ENCODE measurements around the gene PTCD3.

Gene PTCD3

DNA sequence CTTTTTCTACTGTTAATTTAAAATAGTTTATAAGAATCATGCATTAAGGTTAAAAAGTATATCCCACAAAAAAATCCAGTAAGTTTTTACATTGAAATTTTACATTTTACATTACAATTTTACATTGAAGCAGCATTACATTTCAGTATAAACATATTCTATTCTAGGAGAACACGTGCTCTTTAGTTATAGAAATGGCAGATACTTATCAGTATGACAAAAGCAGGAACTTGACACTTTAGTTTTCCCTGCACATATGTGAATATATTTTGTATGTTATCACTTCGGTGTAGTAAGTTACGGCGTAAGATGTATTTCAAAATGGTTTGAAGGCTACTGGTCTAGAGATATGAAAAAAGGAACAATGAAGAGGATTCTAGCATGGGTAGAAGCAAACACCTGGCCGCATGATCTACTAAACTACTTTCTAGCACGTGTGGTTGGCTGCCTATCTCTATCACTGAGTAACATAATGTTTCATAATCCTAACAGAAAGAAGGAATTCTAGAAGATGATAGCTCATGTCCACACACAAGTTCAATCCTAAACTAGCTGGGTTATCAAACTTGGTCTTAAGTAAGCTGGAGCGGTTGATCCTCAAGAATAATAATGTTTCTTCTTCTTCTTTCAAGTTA lies 83.9 kb downstream of the PTCD3 start:
- H3K36me3 ChIP-seq (ENCODE audit: control insufficient read depth, insufficient read depth, low read length) = no peaks in the 10 kb centered on the region
- no peak overlapping the region for H3K27ac ChIP-seq
- no peaks in the 10 kb centered on the region for H3K9me3 ChIP-seq (ENCODE audit: control insufficient read depth, low read length)
- H3K9ac ChIP-seq = no peak overlapping the region
- no peak overlapping the region for H3K4me3 ChIP-seq (ENCODE audit: low read depth, low read length)
- H2AFZ ChIP-seq = no peak overlapping the region
- H3K4me1 ChIP-seq = peaks cover 28% of the 10 kb centered on the region
- H3K79me2 ChIP-seq = peaks cover 56% of the 10 kb centered on the region
- no peak overlapping the region for H3K4me2 ChIP-seq (ENCODE audit: low read length)
- TF ChIP-seq, protein P1, sequence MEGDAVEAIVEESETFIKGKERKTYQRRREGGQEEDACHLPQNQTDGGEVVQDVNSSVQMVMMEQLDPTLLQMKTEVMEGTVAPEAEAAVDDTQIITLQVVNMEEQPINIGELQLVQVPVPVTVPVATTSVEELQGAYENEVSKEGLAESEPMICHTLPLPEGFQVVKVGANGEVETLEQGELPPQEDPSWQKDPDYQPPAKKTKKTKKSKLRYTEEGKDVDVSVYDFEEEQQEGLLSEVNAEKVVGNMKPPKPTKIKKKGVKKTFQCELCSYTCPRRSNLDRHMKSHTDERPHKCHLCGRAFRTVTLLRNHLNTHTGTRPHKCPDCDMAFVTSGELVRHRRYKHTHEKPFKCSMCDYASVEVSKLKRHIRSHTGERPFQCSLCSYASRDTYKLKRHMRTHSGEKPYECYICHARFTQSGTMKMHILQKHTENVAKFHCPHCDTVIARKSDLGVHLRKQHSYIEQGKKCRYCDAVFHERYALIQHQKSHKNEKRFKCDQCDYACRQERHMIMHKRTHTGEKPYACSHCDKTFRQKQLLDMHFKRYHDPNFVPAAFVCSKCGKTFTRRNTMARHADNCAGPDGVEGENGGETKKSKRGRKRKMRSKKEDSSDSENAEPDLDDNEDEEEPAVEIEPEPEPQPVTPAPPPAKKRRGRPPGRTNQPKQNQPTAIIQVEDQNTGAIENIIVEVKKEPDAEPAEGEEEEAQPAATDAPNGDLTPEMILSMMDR (IDR thresholded peaks at IDR 0.05) = no peak
- no peaks in the 10 kb centered on the region for H3K27me3 ChIP-seq (ENCODE audit: control insufficient read depth, insufficient read depth, low read length)
